SK-N-SH (cell line): ENCODE data around the gene CIAO2A. TPM values are rescaled to one million over a fixed set of nuclear protein-coding genes. Genes with fewer than 3 reads are reported as not detected.

Experiments
- FOXJ3 ChIP-seq: sonication (generic); formaldehyde crosslinking; IDR thresholded peaks from 2 replicates; pipeline ENCODE4 v1.5.1; 2020; ENCODE audit warnings: mild to moderate bottlenecking, missing genetic modification reagents
- FOXM1 ChIP-seq: IDR thresholded peaks from 2 replicates; pipeline ENCODE4 v1.4.0; 2012; ENCODE audit warnings: low read depth, mild to moderate bottlenecking
- polyA plus RNA-seq, 3 experiments: library from polyadenylated mRNA; depleted of rRNA; stranded (reverse); fragments of >200 nt; gene quantifications; 2 replicates each; pipeline ENCODE4 v1.2.3, GENCODE V29; 2012
- small RNA-seq, 7 experiments: library from RNA; depleted of rRNA; stranded (forward); fragments of <200 nt; gene quantifications; one replicate each; pipeline ENCODE3, GENCODE V24; 2012
- TF ChIP-seq, protein P1 (sequence below): IDR thresholded peaks from 2 replicates; pipeline ENCODE4 v1.4.0; 2012; ENCODE audit warnings: low read depth, borderline replicate concordance
- TF ChIP-seq, protein P2 (sequence below): fragments of 150-350 bp; IDR thresholded peaks from 2 replicates; pipeline ENCODE4 v1.6.1; 2017; ENCODE audit warnings: antibody characterized with exemption, low read length, low read depth, borderline replicate concordance

The CIAO2A gene
- polyA plus RNA-seq, 1 of the 3 experiments (the other 2 are of a cell fraction), result 65.3 TPM

DNA sequence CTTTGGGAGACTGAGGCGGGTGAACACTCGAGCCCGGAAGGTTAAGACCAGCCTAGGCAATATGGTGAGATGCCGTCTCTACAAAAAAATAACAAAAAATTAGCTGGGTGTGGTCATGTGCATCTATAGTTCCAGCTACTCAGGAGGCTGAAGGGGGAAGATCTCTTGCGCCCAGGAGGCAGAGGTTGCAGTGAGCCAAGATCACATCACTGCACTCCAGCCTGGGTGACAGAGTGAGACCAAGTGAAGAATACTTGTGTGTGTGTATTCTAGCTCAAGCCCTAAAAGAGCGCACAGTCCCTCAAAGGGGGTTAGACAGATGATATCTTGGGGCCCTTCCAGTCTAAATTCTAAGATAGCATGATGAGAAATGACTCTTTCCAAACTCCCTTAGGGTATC, 71.1 kb downstream of the CIAO2A start (continued):
- TF ChIP-seq, protein P1, sequence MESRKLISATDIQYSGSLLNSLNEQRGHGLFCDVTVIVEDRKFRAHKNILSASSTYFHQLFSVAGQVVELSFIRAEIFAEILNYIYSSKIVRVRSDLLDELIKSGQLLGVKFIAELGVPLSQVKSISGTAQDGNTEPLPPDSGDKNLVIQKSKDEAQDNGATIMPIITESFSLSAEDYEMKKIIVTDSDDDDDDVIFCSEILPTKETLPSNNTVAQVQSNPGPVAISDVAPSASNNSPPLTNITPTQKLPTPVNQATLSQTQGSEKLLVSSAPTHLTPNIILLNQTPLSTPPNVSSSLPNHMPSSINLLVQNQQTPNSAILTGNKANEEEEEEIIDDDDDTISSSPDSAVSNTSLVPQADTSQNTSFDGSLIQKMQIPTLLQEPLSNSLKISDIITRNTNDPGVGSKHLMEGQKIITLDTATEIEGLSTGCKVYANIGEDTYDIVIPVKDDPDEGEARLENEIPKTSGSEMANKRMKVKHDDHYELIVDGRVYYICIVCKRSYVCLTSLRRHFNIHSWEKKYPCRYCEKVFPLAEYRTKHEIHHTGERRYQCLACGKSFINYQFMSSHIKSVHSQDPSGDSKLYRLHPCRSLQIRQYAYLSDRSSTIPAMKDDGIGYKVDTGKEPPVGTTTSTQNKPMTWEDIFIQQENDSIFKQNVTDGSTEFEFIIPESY, result no peak
- no peak for TF ChIP-seq FOXJ3 (CRISPR knock-in tag)
- TF ChIP-seq, protein P2, sequence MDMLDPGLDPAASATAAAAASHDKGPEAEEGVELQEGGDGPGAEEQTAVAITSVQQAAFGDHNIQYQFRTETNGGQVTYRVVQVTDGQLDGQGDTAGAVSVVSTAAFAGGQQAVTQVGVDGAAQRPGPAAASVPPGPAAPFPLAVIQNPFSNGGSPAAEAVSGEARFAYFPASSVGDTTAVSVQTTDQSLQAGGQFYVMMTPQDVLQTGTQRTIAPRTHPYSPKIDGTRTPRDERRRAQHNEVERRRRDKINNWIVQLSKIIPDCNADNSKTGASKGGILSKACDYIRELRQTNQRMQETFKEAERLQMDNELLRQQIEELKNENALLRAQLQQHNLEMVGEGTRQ, result no peak
- no peak for TF ChIP-seq FOXM1

Small RNAs within 50 kb of the gene (small RNA-seq; reads per million reads assigned to genes)
- 0 reads per million in 7 experiments for gene RF00019

Other genes with a start within 250 kb of the CIAO2A start
- gene DAPK2, start 47.4 kb downstream of the CIAO2A start, polyA plus RNA-seq (2012; rRNA removed), result 1.2 and 1.4 TPM in 2 replicates
- 80.7 and 95.7 TPM in 2 replicates for gene SNX1, start 2.1 kb upstream of the CIAO2A start, polyA plus RNA-seq (2012; rRNA removed)
- gene SNX22, start 57.9 kb upstream of the CIAO2A start, polyA plus RNA-seq (2012; rRNA removed), result 0.94 and 1.2 TPM in 2 replicates
- gene PPIB, start 69.2 kb upstream of the CIAO2A start, polyA plus RNA-seq (2012; rRNA removed), result 1,358 and 1,379 TPM in 2 replicates